Gastrocnemius medialis (tissue), 4 donors: Measurements from ENCODE around the gene APOBEC3B.

Experiments
- POLR2A ChIP-seq, 2 donors: fragments of 450-650 bp; IDR thresholded peaks; one replicate each; pipeline ENCODE4 v1.6.1; 2017; ENCODE audit warnings: antibody characterized with exemption in 2 of 2, mild to moderate bottlenecking in 2 of 2, moderate library complexity in 2 of 2
- TF ChIP-seq, protein P1 (sequence below), 5 experiments: fragments of 450-650 bp in 3 of 5; fragments of 200-600 bp in 2 of 5; sonication (generic) in 2 of 5; IDR thresholded peaks in 4 of 5; conservative IDR thresholded peaks in 1 of 5; 1 replicate in 4 of 5; 2 replicates in 1 of 5; pipeline ENCODE4 v1.5.1; 2016 to 2019; ENCODE audit warnings: antibody characterized with exemption in 5 of 5, mild to moderate bottlenecking in 3 of 5, moderate library complexity in 3 of 5

DNA sequence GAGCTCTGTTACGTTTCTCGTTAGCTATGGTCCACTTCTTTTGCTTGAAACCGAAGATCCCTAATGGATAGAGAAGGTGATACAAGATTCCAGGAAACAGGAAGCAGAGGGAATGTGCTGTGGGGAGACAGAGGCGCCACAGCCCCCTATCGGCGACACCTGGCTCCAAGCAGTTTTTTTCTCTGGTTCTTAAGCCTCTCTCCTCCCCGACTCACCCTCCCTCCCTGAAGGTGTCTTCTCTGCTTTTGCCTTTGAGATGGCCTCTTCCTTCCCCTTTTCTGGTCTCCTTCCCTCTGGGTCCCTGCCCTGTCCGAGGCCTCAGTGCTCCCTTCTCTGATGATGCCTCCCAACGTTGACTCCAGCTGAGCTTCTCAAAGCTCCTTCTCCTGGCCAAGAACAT, 38.9 kb upstream of the APOBEC3B start:
- no peak for TF ChIP-seq POLR2A (IDR thresholded peaks at IDR 0.05)
- TF ChIP-seq, protein P1, sequence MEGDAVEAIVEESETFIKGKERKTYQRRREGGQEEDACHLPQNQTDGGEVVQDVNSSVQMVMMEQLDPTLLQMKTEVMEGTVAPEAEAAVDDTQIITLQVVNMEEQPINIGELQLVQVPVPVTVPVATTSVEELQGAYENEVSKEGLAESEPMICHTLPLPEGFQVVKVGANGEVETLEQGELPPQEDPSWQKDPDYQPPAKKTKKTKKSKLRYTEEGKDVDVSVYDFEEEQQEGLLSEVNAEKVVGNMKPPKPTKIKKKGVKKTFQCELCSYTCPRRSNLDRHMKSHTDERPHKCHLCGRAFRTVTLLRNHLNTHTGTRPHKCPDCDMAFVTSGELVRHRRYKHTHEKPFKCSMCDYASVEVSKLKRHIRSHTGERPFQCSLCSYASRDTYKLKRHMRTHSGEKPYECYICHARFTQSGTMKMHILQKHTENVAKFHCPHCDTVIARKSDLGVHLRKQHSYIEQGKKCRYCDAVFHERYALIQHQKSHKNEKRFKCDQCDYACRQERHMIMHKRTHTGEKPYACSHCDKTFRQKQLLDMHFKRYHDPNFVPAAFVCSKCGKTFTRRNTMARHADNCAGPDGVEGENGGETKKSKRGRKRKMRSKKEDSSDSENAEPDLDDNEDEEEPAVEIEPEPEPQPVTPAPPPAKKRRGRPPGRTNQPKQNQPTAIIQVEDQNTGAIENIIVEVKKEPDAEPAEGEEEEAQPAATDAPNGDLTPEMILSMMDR (IDR thresholded peaks at IDR 0.05 in 4 of 5, conservative IDR thresholded peaks at IDR 0.05 in 1 of 5): no peak
